Measurements from ENCODE around the gene MEDAG.

Gene MEDAG

DNA sequence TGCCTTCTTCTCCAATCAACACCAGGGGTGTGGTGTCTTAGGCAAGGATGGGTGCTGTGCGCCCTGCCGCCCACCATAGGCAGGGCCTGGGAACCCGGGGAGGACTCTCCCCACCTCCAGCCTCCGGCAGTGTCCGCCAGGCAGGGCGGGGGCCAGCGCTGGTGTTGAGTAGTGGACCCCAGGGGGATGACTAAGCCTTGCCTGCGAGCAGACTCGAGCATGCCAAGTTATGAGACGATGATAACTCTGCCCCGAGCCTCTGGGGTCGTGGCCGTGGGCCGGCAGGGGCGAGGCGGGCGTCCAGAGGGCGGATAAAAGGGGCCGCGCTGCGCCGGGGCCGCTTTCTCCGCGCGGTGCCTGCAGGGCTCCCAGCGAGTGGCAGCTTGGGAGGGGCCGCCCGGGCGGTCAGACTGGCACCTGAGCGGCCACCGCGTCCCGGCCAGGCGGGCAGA lies at the start of gene MEDAG:
Gene MEDAG (plus strand): TSS at position 340 of the 452 bp plus-strand sequence. CDS start 245 bp downstream, outside the sequence.
- no peak for TF ChIP-seq CTCF (IDR thresholded peaks at IDR 0.05; ENCODE audit: low read length, missing control alignments)
- peak within 1 kb of the TSS; percentile 60 for H3K4me3 ChIP-seq (replicated peaks; ENCODE audit: low read depth, low read length)
- peak; percentile 87 for DNase-seq (ENCODE audit: low read depth)

- no peak for TF ChIP-seq CTCF (IDR thresholded peaks at IDR 0.05; ENCODE audit: low read length, missing control alignments)
- DNase-seq (ENCODE audit: low read depth), result no peak
- H3K4me3 ChIP-seq (replicated peaks; ENCODE audit: low read depth, low read length), result no peak overlapping the region
Measured at GRCh38 chr13:30857018-30857417, 49.1 kb upstream of the MEDAG start.

DNA sequence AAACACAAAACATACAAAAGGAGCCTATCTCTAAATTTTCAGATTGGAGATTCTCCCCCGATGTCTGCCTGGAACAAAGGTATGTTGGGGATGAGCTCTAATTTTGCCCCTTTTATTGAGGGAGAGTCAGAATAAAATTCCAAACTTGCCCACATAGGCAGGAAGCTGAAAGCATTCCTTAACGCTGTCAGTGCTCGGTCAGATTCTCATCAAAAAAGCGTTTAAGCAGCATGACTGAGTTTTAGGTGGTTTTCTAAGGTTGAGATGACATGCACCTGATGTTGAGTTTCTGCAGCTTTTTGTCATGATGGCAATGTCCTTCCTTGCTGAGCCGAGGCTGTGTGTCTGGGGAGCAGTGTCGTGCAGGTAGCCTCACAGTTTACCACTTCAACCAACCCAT lies 48.4 kb upstream of the MEDAG start:
- DNase-seq (ENCODE audit: low read depth), result no peak
- no peak for TF ChIP-seq CTCF (IDR thresholded peaks at IDR 0.05; ENCODE audit: low read length, missing control alignments)
- H3K4me3 ChIP-seq (replicated peaks; ENCODE audit: low read depth, low read length), result no peak overlapping the region

DNA sequence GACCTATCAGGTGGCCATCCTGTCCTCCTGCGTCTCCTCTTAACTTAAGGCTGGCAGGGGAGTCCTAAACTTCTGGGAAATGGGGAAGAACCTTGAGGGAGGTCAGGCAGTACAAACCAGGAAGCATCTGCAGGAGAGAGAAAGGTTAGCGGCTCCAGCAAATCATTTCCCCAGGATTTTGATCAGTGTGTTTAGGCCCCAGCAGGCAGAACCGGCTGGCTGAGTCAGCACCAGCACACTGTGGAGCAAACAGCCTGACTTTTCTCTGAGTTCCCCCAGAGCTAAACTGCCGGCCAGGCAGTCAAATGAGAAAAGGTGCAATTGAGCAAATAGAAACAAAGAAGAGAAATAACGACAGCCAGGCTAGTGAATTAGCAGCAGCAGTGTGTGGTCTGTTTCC lies 46.7 kb upstream of the MEDAG start:
- no peak for TF ChIP-seq CTCF (IDR thresholded peaks at IDR 0.05; ENCODE audit: low read length, missing control alignments)
- no peak for DNase-seq (ENCODE audit: low read depth)
- H3K4me3 ChIP-seq (replicated peaks; ENCODE audit: low read depth, low read length), result no peak overlapping the region

DNA sequence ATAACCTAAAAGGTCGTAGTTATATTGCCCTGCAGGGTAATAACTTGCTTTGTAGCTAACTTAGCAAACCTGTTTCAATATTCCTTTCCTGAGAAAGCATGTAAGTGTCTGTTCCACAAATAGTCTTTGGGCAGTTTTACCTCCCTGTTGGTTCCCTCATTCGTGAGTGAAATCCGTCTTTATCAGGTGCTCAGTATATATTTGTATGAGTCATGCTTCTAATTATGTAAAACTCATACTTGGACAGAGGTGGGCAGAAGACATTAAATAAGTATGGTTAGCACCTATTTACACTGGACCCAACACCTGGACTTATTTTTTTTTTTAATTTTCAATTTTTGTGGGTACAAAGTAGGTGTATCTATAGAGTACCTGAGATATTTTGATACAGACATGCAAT lies 44.9 kb upstream of the MEDAG start:
- TF ChIP-seq CTCF (IDR thresholded peaks at IDR 0.05; ENCODE audit: low read length, missing control alignments), result no peak
- no peak overlapping the region for H3K4me3 ChIP-seq (replicated peaks; ENCODE audit: low read depth, low read length)
- no peak for DNase-seq (ENCODE audit: low read depth)

DNA sequence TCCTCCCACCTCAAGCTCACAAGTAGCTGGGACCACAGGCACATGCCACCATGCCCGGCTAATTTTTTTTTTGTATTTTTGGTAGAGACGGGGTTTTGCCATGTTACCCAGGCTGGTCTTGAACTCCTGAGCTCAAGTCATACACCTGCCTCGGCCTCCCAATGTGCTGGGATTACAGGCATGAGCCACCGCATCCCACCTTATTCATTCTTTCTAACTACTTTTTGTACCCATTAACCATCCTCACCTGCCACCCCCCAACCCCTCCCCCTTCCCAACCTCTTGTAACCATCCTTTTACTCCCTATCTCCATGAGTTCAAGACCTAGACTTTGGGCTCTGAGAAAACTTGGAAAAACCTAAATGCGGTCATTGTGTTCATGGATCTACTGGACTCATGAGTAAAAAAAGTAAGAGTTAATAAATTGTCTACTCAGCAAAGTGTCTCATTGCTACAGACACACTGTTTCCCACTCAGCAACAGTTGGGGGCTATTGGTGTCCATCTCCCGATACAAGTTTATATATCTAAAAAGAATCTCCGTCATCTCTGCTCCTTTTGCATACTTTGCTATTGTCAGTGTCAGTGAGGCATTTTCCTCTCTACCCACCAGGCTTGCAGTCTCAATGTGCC lies 44.1 kb upstream of the MEDAG start:
- no peak overlapping the region for H3K4me3 ChIP-seq (replicated peaks; ENCODE audit: low read depth, low read length)
- no peak for TF ChIP-seq CTCF (IDR thresholded peaks at IDR 0.05; ENCODE audit: low read length, missing control alignments)
- DNase-seq (ENCODE audit: low read depth), result no peak

- no peak for TF ChIP-seq CTCF (IDR thresholded peaks at IDR 0.05; ENCODE audit: low read length, missing control alignments)
- no peak for DNase-seq (ENCODE audit: low read depth)
- H3K4me3 ChIP-seq (replicated peaks; ENCODE audit: low read depth, low read length), result no peak overlapping the region
Measured at GRCh38 chr13:30862707-30863106, 43.4 kb upstream of the MEDAG start.
